HG02571 (cell line): ENCODE results near the gene SYT7.

ENCODE experiments used
- ATAC-seq: cut with Tn5 transposase; IDR thresholded peaks from one replicate; pipeline ENCODE4 v1.9.1; 2021; ENCODE audit warnings: mild to moderate bottlenecking, moderate library complexity; ENCODE audit not compliant: unreplicated experiment

SYT7 gene

GRCh38 chr11:61586792-61587430, 6.0 kb upstream of the SYT7 start:
- no peak for ATAC-seq

DNA sequence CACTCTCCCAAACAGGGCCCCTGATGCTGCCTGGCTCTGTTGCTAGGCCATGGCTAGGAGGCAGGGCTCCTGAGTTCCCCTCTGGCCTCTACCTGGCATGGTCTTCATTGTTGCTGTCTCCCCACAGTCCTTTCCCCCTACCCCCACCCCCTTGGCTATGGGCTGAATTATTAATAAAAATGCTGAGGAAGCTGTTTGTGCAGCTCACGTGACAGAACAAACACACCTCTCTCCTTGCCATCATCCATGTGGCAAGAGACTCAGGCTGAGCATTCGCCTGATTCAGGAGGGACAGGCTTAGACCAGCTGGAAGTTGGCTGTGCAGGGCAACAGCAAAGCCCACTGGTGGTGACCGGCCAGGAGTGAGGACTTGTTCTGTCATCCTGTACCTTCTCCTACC, 4.2 kb upstream of the SYT7 start:
- ATAC-seq = no peak

DNA sequence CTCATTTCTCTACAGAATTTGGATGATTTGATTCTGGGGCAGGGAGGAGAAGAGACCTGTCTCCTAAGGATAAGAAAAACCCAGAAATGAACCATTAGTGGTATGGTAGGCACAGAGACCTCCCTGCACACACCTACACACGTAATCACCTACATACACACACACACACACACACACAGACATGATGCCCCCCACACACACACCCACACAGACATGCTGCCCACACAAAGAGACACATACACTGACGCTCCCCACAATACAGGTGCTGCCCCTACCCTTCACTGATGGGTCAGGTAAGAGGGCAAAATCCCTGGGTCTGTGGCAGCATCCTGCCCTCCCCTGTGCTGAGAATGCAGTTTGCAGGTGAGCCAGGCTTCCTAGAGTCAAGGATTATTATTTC, 1.1 kb upstream of the SYT7 start:
- ATAC-seq = no peak

- no peak for ATAC-seq
Measured at GRCh38 chr11:61580271-61580888, 496 bp downstream of the SYT7 start.

DNA sequence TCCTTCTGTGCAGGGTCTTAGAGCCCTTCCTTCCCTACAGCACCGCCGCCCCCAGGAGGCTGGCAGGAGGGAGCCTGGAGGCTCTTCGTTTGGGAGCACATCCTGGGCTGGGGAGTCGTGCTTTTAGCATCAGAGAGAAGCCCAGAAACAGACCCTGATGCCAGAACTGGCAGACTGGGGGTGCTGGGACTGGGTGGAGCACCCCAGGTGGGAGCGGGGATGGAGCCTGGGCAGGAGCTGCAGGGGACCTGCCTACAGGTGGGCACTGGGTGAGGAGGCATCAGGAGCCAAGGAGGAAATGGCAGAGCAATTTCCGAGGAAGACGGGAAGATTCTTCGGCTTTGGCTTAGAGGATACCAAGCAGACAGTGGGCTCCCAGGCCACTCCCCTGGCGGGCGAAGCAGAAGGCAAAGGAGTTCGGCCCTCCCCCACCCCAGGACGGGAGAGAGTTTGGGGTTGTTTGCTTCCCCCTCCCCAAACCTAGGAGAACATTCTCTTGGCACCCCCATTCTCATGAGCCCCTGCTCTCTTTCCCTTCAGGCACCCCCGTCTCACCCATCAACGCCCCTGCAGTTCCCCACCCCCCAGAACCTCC, 1.1 kb downstream of the SYT7 start:
- no peak for ATAC-seq

DNA sequence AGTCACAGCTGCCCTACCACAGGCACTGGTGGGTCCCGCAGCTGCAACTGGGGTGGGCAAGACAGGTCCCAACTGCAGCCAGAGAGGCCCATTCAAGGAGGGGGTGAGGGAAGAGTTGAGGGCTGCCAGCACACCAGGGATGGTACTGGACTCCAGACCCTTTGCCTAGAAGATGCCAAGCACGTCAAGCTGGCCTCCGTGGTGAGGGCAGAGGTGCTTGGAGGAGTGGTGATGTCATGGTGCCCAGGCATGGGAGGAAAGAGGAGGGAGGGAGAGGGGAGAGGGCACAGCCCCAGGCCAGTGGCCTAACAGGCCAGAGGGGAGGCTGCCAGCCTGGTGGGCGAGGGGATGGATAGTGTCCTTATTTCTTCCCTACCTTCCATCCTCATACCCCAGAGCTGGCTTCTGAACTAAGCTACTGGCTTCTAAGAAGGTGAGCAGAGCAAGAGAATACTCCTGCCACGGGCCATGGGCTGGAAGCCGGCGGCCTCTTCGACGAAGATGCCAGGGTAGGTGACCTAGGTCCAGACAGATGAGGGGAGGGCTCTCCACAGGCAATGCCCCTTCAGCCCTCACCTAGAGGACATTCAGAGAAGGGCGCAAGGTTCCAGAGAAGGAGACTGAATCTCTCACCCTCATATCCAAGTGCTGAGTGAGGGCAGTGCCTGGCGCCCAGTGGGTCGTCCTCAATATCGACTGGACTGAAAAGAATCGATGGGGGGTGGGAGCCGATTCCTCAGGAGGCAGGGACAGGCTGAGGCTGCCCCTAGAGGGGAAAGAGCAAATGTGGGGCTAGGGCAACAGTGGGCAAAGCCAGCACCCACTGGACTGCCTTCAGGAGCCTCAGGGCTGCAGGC, 1.8 kb downstream of the SYT7 start:
- no peak for ATAC-seq

GRCh38 chr11:61577383-61578118, 3.3 kb downstream of the SYT7 start:
- ATAC-seq = no peak

GRCh38 chr11:61575886-61576861, 4.7 kb downstream of the SYT7 start:
- ATAC-seq = no peak

- ATAC-seq = no peak
Measured at GRCh38 chr11:61574611-61575010, 6.3 kb downstream of the SYT7 start.

DNA sequence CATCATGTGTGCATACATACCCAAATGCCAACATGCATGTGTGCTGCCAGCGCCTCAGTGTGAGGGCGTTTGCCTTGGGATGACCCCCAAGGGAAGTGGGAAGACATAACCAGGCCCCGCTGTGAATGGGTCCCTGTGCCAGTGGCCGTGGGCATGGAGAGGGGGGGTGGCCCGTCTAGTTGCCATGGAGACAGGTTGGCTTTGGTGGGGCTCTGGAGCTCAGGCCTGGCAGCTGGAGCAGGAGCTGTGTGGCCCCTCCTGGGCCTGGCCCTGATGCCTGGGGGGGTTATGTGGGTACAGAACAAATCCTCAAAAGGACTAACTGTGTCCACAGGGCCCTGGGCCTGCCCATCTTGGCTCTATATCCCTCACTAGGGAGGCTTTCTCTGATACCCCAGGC, 8.0 kb downstream of the SYT7 start:
- ATAC-seq = no peak

DNA sequence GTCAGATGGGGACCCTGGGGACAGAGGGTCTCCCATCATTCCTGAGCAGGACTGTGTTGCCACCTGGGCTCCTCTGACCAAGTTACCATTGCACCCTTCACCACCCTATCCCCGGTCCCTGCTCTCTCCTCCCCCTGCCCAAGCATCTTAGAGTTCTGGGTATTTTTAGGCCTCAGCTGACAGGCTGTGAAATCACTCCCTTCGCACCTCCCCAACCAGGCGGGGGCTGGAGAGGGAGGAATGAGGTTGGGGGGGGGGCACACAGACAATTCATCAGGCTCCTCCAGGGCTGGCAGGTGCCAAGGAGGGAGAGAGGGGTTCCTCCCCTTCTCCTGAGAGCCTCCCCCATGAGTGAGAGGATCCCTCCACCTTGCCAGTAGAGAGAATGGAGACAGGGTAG, 9.0 kb downstream of the SYT7 start:
- no peak for ATAC-seq

DNA sequence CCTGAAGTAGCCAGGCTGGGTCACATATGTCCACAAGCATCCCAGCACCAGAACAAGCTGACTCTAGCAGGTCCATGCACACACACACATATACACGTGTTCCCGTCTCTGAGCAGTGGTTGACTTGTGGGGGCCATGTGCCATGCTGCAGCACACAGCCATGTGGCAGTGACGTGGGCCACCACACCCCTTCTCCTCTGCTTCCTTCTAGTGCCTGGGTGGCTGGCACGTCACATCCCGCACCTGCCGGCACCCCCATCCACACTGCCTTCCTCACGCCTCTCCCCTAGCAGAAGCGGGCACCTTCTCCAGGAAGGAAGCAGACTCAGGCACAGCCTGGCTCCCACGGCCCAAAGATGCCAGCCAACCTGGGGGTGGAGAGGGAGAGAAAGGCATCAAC, 9.5 kb downstream of the SYT7 start:
- ATAC-seq = no peak

GRCh38 chr11:61569701-61570100, 11.2 kb downstream of the SYT7 start:
- ATAC-seq = no peak

DNA sequence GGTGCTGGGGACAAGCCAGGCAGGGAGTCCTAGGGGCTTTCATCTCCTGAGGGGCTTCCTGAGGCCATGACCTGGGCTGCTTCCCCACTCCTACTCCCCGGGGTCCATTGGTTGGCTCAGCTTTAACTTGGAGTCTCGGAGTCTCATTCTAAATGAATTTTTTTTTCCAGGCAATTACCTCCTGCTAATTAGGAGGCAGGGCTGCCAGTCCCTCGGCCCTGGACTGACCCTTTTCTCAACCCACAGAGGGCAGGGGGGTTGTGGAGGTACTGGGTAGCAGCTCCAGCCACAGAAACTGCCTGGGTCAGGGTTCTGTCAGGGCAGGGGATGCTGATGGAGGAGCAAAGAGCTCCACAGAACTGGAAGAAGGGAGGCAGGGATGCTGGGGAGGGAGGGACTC, 11.9 kb downstream of the SYT7 start:
- ATAC-seq = no peak

DNA sequence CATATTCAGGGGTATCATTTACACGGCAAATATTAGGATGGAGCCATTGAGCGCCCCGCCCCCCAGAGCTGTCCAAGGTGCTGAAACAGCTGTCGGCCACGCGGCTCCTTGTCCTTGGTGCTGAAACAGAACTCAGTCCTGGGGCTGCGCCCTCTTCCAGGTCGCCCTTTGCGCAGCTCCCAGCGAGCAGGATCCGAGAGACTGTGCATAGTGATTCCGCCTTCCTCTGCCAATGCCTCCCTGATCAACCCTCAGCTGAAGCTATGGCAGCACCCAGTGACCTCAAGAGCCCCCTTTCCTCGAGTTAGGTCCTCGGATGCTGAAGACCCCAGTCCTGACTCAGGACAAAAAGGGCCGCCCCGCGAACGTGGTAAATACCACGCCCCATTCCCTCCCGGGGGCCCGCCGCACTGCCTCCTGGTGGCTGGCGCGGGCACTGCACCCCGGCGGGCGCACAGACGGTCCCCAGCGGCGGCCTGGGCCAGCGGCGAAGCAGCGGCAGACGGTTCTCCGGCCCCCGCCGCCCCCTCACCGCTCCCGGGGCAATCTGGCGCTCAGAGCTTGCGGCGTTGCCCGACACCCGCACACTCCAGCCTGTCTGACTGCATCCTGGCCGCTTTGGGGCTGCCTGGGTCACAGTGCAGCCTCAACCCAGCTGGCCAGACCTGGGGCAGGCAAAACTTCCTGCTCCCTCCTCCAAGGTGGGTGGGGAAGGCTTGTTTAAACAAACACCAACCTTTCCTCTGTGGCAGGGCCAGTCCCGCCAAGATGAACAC, 13.4 kb downstream of the SYT7 start:
- ATAC-seq = no peak

DNA sequence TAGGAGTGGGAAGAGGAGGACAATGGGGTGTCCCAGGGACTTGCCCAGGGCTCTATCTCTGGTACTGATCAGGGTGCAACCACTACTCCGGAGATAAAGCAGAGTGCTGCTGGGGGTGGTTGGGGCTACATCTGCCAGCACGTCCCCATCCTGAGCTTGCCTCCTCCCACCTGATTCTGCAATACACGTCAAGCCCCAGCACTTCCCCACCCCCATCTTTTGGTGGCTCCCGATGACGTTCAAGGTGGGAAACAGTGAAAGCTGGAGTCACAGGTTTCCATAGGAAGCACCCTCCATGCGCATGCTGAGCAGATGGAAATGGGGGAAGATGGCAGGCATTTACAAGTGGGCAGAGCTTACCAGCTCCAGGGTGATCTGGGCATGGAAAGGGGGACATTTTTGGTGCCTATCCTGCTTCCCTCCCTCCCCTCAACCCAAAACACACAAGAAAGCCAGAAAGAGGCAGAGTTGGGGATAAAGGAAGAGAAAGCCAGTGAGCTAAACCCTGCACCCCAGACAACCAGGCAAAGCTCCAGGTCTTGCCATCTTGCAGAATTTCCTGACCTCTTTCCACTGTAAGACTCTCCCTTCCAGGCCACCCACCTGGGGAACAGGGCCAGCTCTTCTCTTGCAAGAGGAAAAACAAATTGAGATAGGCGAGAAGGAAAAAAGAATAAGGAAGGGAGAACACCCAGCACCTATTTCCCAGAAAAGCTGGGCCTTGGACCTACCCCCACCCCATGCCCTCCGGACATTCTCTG, 15.8 kb downstream of the SYT7 start:
- ATAC-seq = no peak

- ATAC-seq = no peak
Measured at GRCh38 chr11:61560751-61561150, 20.1 kb downstream of the SYT7 start.

DNA sequence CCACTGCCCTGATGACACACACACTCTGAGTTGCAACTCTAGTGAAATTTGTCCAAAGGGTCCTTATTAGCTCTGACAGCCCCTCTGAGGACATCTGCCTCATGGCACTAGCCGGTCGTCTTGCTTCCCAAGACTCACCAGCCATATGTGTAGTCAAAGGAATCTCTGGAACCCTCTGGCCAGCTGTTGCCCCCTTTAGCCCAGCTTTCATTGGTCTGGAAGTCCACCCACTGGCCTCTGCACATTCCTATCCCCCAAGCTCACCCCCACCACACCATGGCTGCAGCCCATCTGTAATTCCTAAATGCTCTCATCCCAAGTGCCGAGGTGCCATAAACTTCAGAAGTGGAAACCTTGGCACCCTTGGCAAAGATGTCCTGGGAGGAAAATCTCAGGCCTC, 24.3 kb downstream of the SYT7 start:
- ATAC-seq = no peak
